SK-N-SH (cell line): ENCODE measurements around the gene TUBA4A. TPM values are rescaled to one million over a fixed set of nuclear protein-coding genes. Genes with fewer than 3 reads are reported as not detected.

Experiments
- ELF1 ChIP-seq: IDR thresholded peaks from 2 replicates; pipeline ENCODE4 v1.4.0; 2012
- EZH2phosphoT487 ChIP-seq: fragments of 200-600 bp; sonication (generic); IDR thresholded peaks from 2 replicates; pipeline ENCODE4 v1.6.1; 2017; ENCODE audit warnings: low read depth, mixed run types, mild to moderate bottlenecking, antibody characterized with exemption, moderate library complexity, borderline replicate concordance
- FOSL2 ChIP-seq: IDR thresholded peaks from 2 replicates; pipeline ENCODE4 v1.4.0; 2012; ENCODE audit warnings: low read depth, mild to moderate bottlenecking, moderate library complexity, borderline replicate concordance
- FOXJ3 ChIP-seq: sonication (generic); formaldehyde crosslinking; IDR thresholded peaks from 2 replicates; pipeline ENCODE4 v1.5.1; 2020; ENCODE audit warnings: mild to moderate bottlenecking, missing genetic modification reagents
- FOXM1 ChIP-seq: IDR thresholded peaks from 2 replicates; pipeline ENCODE4 v1.4.0; 2012; ENCODE audit warnings: low read depth, mild to moderate bottlenecking
- GABPA ChIP-seq: IDR thresholded peaks from 2 replicates; pipeline ENCODE4 v1.4.0; 2012; ENCODE audit warnings: low read depth, mild to moderate bottlenecking
- GATA2 ChIP-seq: sonication (generic); formaldehyde crosslinking; IDR thresholded peaks from 2 replicates; pipeline ENCODE4 v1.5.0; 2020; ENCODE audit warnings: mild to moderate bottlenecking, missing genetic modification reagents
- MEF2A ChIP-seq: IDR thresholded peaks from 2 replicates; pipeline ENCODE4 v1.4.0; 2012; ENCODE audit warnings: low read depth, borderline replicate concordance
- MXI1 ChIP-seq: IDR thresholded peaks from 2 replicates; pipeline ENCODE4 v1.6.1; 2012; ENCODE audit warnings: mild to moderate bottlenecking, low read depth, low read length, improper control_type of control experiment
- NRF1 ChIP-seq: IDR thresholded peaks from 2 replicates; pipeline ENCODE4 v1.6.1; 2012; ENCODE audit warnings: low read depth, mild to moderate bottlenecking, low read length
- POLR2AphosphoS5 ChIP-seq: IDR thresholded peaks from 2 replicates; pipeline ENCODE4 v1.6.1; 2012; ENCODE audit warnings: low read depth, low read length
- RCOR1 ChIP-seq: fragments of 150-350 bp; IDR thresholded peaks from 2 replicates; pipeline ENCODE4 v1.6.1; 2017; ENCODE audit warnings: antibody characterized with exemption, low read length
- RFX5 ChIP-seq: IDR thresholded peaks from 2 replicates; pipeline ENCODE4 v1.6.1; 2012; ENCODE audit warnings: mild to moderate bottlenecking, improper control_type of control experiment, low read length
- TAF1 ChIP-seq: IDR thresholded peaks from 2 replicates; pipeline ENCODE4 v1.6.1; 2012; ENCODE audit warnings: low read depth, mild to moderate bottlenecking, low read length, moderate library complexity, borderline replicate concordance
- polyA plus RNA-seq, 3 experiments: library from polyadenylated mRNA; depleted of rRNA; stranded (reverse); fragments of >200 nt; gene quantifications; 2 replicates each; pipeline ENCODE4 v1.2.3, GENCODE V29; 2012
- TF ChIP-seq, protein P1 (sequence below): IDR thresholded peaks from 2 replicates; pipeline ENCODE4 v1.4.0; 2012; ENCODE audit warnings: low read depth, borderline replicate concordance
- TF ChIP-seq, protein P2 (sequence below): fragments of 150-350 bp; IDR thresholded peaks from 2 replicates; pipeline ENCODE4 v1.6.1; 2016; ENCODE audit warnings: mild to moderate bottlenecking, low read depth, low read length
- TF ChIP-seq, protein P3 (sequence below): IDR thresholded peaks from 2 replicates; pipeline ENCODE4 v1.4.0; 2012; ENCODE audit warnings: low read depth, borderline replicate concordance
- TF ChIP-seq, protein P4 (sequence below): IDR thresholded peaks from 2 replicates; pipeline ENCODE4 v1.4.0; 2012; ENCODE audit warnings: low read depth
- TF ChIP-seq, protein P5 (sequence below): fragments of 200-600 bp; sonication (generic); IDR thresholded peaks from 2 replicates; pipeline ENCODE4 v1.6.1; 2017; ENCODE audit warnings: antibody characterized with exemption, mild to moderate bottlenecking, moderate library complexity

Gene TUBA4A
- polyA plus RNA-seq, 1 of the 3 experiments (the other 2 are of a cell fraction): 6.2 TPM

DNA sequence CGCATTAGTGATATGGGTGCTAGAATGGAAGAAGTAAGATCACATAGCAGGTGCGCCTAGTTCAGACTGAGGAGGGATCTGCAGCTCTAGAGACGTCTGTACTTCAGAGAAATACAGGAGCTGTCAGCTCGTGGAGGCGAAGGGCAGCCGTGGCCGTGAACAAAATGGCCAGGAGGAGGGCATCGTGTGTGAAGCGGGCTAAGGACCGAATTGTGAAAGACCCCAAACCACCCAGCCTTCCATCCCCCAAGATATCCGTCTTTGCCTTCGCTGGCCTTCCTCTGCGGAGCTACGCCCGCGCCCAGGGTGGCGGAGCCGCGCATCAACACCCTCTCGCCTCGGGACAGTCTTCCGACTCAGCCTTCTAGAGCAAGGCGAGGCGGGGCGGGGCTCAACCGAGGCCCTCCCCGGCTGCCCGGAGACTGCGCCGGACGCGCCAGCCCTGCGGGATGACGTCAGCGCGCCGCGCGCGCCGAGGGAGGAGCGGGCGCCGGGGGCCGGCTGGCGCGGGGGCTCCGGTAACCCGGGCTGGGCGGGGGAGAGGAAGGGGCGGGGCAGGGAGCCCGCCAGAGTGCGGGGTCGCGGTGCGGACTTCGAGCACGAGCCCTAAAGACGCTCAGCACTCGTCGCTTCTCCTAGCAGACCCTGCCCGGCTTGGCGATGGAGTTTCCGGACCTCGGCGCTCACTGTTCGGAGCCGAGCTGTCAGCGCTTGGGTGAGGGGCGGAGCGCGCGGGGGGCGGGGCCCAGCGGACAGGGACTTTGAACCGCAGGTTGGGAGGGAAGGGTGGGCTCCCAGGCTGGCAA lies 47.2 kb downstream of the TUBA4A start, which contains the start of gene ZFAND2B (continued):
- TF ChIP-seq, protein P1, sequence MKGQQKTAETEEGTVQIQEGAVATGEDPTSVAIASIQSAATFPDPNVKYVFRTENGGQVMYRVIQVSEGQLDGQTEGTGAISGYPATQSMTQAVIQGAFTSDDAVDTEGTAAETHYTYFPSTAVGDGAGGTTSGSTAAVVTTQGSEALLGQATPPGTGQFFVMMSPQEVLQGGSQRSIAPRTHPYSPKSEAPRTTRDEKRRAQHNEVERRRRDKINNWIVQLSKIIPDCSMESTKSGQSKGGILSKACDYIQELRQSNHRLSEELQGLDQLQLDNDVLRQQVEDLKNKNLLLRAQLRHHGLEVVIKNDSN: no peak
- TF ChIP-seq, protein P2, sequence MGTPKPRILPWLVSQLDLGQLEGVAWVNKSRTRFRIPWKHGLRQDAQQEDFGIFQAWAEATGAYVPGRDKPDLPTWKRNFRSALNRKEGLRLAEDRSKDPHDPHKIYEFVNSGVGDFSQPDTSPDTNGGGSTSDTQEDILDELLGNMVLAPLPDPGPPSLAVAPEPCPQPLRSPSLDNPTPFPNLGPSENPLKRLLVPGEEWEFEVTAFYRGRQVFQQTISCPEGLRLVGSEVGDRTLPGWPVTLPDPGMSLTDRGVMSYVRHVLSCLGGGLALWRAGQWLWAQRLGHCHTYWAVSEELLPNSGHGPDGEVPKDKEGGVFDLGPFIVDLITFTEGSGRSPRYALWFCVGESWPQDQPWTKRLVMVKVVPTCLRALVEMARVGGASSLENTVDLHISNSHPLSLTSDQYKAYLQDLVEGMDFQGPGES: no peak
- TF ChIP-seq ELF1 (no peak), EZH2phosphoT487 (no peak), FOSL2 (no peak), POLR2AphosphoS5 (peak; percentile 97), MXI1 (peak; percentile 75), GATA2 (CRISPR knock-in tag) (no peak), NRF1 (peak; percentile 78), RCOR1 (no peak), RFX5 (no peak), FOXM1 (no peak), TAF1 (peak; percentile 86), MEF2A (no peak), GABPA (0 out of 2 replicates have a peak, but pooled peaks have one; percentile 29), FOXJ3 (CRISPR knock-in tag) (no peak)
- TF ChIP-seq, protein P3, sequence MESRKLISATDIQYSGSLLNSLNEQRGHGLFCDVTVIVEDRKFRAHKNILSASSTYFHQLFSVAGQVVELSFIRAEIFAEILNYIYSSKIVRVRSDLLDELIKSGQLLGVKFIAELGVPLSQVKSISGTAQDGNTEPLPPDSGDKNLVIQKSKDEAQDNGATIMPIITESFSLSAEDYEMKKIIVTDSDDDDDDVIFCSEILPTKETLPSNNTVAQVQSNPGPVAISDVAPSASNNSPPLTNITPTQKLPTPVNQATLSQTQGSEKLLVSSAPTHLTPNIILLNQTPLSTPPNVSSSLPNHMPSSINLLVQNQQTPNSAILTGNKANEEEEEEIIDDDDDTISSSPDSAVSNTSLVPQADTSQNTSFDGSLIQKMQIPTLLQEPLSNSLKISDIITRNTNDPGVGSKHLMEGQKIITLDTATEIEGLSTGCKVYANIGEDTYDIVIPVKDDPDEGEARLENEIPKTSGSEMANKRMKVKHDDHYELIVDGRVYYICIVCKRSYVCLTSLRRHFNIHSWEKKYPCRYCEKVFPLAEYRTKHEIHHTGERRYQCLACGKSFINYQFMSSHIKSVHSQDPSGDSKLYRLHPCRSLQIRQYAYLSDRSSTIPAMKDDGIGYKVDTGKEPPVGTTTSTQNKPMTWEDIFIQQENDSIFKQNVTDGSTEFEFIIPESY: no peak
- TF ChIP-seq, protein P4, sequence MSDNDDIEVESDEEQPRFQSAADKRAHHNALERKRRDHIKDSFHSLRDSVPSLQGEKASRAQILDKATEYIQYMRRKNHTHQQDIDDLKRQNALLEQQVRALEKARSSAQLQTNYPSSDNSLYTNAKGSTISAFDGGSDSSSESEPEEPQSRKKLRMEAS: peak; percentile 77; the same call in 1 of the 2 replicates
- TF ChIP-seq, protein P5, sequence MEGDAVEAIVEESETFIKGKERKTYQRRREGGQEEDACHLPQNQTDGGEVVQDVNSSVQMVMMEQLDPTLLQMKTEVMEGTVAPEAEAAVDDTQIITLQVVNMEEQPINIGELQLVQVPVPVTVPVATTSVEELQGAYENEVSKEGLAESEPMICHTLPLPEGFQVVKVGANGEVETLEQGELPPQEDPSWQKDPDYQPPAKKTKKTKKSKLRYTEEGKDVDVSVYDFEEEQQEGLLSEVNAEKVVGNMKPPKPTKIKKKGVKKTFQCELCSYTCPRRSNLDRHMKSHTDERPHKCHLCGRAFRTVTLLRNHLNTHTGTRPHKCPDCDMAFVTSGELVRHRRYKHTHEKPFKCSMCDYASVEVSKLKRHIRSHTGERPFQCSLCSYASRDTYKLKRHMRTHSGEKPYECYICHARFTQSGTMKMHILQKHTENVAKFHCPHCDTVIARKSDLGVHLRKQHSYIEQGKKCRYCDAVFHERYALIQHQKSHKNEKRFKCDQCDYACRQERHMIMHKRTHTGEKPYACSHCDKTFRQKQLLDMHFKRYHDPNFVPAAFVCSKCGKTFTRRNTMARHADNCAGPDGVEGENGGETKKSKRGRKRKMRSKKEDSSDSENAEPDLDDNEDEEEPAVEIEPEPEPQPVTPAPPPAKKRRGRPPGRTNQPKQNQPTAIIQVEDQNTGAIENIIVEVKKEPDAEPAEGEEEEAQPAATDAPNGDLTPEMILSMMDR: no peak
